H1 (cell line): ENCODE measurements around the gene CCDC200. TPM values are rescaled to one million over a fixed set of nuclear protein-coding genes. Genes with fewer than 3 reads are reported as not detected.

Experiments used
- CTCF ChIA-PET: fragments of 300-600 bp; sonication (Branson Sonifier 250); formaldehyde crosslinking; loops from one replicate; lab custom pipeline; 2021; ENCODE audit not compliant: partially characterized antibody; lab: Charles Lee
- POLR2A ChIA-PET: fragments of 300-600 bp; sonication (Branson Sonifier 250); formaldehyde crosslinking; loops from one replicate; lab custom pipeline; 2021; ENCODE audit warnings: inconsistent platforms; ENCODE audit not compliant: partially characterized antibody; lab: Charles Lee
- DNase-seq, 2 experiments: peaks; one replicate each; pipeline versions ENCODE4 v3.0.0 to v3.0.0-alpha.2; 2010 to 2022; ENCODE audit warnings: low spot score in 2 of 2, low read depth in 1 of 2, mixed read lengths in 1 of 2
- FAIRE-seq: peaks from 2 replicates; lab custom pipeline; 2011; peaks lifted over from hg19 to GRCh38; lab: Jason Lieb, UNC
- H2AFZ ChIP-seq: 2 replicates; pipeline ENCODE4 v1.8.1; 2012; ENCODE audit warnings: low read length, inconsistent platforms
- H2AK5ac ChIP-seq: 2 replicates; pipeline ENCODE4 v1.6.1; 2013; ENCODE audit warnings: low read depth, low read length
- H2BK120ac ChIP-seq: replicated peaks from 2 replicates; pipeline ENCODE3; 2013; ENCODE audit warnings: low read depth, low read length, inconsistent platforms
- H2BK12ac ChIP-seq: 2 replicates; pipeline ENCODE4 v1.6.1; 2013; ENCODE audit warnings: low read depth, low read length
- H2BK15ac ChIP-seq: 2 replicates; pipeline ENCODE4 v1.6.1; 2013; ENCODE audit warnings: low read length
- H2BK20ac ChIP-seq: 2 replicates; pipeline ENCODE4 v1.6.1; 2013; ENCODE audit warnings: low read length
- H2BK5ac ChIP-seq: 2 replicates; pipeline ENCODE4 v1.6.1; 2013; ENCODE audit warnings: low read depth, low read length
- H3K14ac ChIP-seq: 2 replicates; pipeline ENCODE4 v1.6.1; 2013; ENCODE audit warnings: inconsistent platforms; ENCODE audit not compliant: insufficient read length
- H3K18ac ChIP-seq: 2 replicates; pipeline ENCODE4 v1.6.1; 2013; ENCODE audit warnings: low read length; ENCODE audit errors: extremely low read depth
- H3K23ac ChIP-seq: 2 replicates; pipeline ENCODE4 v1.6.1; 2013; ENCODE audit warnings: inconsistent platforms; ENCODE audit not compliant: insufficient read length
- H3K23me2 ChIP-seq: 2 replicates; pipeline ENCODE4 v1.6.1; 2013; ENCODE audit warnings: low read depth, low read length
- H3K27ac ChIP-seq: 2 replicates; pipeline ENCODE4 v1.6.1; 2011; ENCODE audit warnings: low read depth, low read length, inconsistent platforms
- H3K27me3 ChIP-seq, 4 experiments: replicated peaks in 1 of 4; 1 replicate in 1 of 4; 2 replicates in 3 of 4; pipeline versions ENCODE4 v1.6.1 to v1.8.1; 2011 to 2013; ENCODE audit warnings: low read length in 3 of 4, mild to moderate bottlenecking in 3 of 4, inconsistent platforms in 2 of 4, mixed read lengths in 2 of 4, moderate library complexity in 1 of 4; ENCODE audit not compliant: control insufficient read depth in 3 of 4, insufficient read depth in 3 of 4; ENCODE audit errors: extremely low read depth in 1 of 4
- H3K36me3 ChIP-seq, 4 experiments: 2 replicates each; pipeline versions ENCODE4 v1.6.1 to v1.8.1; 2011 to 2013; ENCODE audit warnings: mild to moderate bottlenecking in 4 of 4, low read length in 3 of 4, moderate library complexity in 2 of 4, control low read depth in 1 of 4, inconsistent platforms in 1 of 4; ENCODE audit not compliant: insufficient read depth in 4 of 4, control insufficient read depth in 2 of 4
- H3K4ac ChIP-seq: replicated peaks from 2 replicates; pipeline ENCODE3; 2013; ENCODE audit warnings: low read length, low read depth, mixed read lengths, inconsistent platforms; ENCODE audit not compliant: insufficient read length
- H3K4me1 ChIP-seq, 4 experiments: replicated peaks in 1 of 4; 1 replicate in 1 of 4; 2 replicates in 3 of 4; pipeline versions ENCODE4 v1.6.1 to v1.8.1; 2011 to 2013; ENCODE audit warnings: low read length in 3 of 4, inconsistent platforms in 2 of 4, mixed read lengths in 1 of 4; ENCODE audit not compliant: insufficient read depth in 4 of 4, control insufficient read depth in 3 of 4
- H3K4me2 ChIP-seq, 2 experiments: 2 replicates each; pipeline versions ENCODE4 v1.6.1 to v1.8.1; 2011 to 2013; ENCODE audit warnings: low read depth in 2 of 2, low read length in 2 of 2, control low read depth in 1 of 2, inconsistent platforms in 1 of 2, mild to moderate bottlenecking in 1 of 2; ENCODE audit not compliant: insufficient read depth in 1 of 2
- H3K4me3 ChIP-seq, 4 experiments: fragments of 200-600, 300-600 bp in 1 of 4; sonication (generic), shearing (Covaris generic), sonication (Bioruptor Twin) in 1 of 4; 2 replicates each; pipeline versions ENCODE4 v1.5.1 to v1.8.1; 2011 to 2016; ENCODE audit warnings: low read length in 4 of 4, low read depth in 3 of 4, control low read depth in 2 of 4, inconsistent platforms in 2 of 4, mild to moderate bottlenecking in 2 of 4, mixed read lengths in 1 of 4, moderate library complexity in 1 of 4; ENCODE audit not compliant: insufficient read depth in 2 of 4; ENCODE audit errors: extremely low read depth in 1 of 4
- H3K56ac ChIP-seq: replicated peaks from 2 replicates; pipeline ENCODE3; 2013; ENCODE audit warnings: low read depth, mild to moderate bottlenecking, mixed read lengths, low read length, inconsistent platforms; ENCODE audit not compliant: insufficient read length
- H3K79me1 ChIP-seq: 2 replicates; pipeline ENCODE4 v1.6.1; 2013; ENCODE audit warnings: low read depth, low read length, control low read depth
- H3K79me2 ChIP-seq, 2 experiments: 2 replicates each; pipeline versions ENCODE4 v1.6.1 to v1.8.1; 2012 to 2013; ENCODE audit warnings: low read length in 2 of 2, mild to moderate bottlenecking in 2 of 2, inconsistent platforms in 1 of 2; ENCODE audit not compliant: insufficient read depth in 2 of 2, control insufficient read depth in 1 of 2
- H3K9ac ChIP-seq, 4 experiments: replicated peaks in 1 of 4; 1 replicate in 1 of 4; 2 replicates in 3 of 4; pipeline versions ENCODE4 v1.6.1 to v1.8.1; 2011 to 2013; ENCODE audit warnings: low read depth in 3 of 4, low read length in 3 of 4, control low read depth in 2 of 4, mild to moderate bottlenecking in 2 of 4, moderate library complexity in 2 of 4, inconsistent platforms in 1 of 4; ENCODE audit errors: extremely low read depth in 1 of 4
- H3K9me3 ChIP-seq, 2 experiments: 2 replicates each; pipeline versions ENCODE4 v1.6.1 to v1.8.1; 2012 to 2013; ENCODE audit warnings: mild to moderate bottlenecking in 2 of 2, moderate library complexity in 2 of 2, control low read depth in 1 of 2, inconsistent platforms in 1 of 2, low read depth in 1 of 2, low read length in 1 of 2, mixed read lengths in 1 of 2; ENCODE audit not compliant: insufficient read depth in 2 of 2
- H4K20me1 ChIP-seq, 2 experiments: replicated peaks in 1 of 2; 2 replicates each; pipeline versions ENCODE3 to v1.8.1; 2011 to 2013; ENCODE audit warnings: inconsistent platforms in 2 of 2, low read length in 2 of 2, mild to moderate bottlenecking in 1 of 2; ENCODE audit not compliant: insufficient read depth in 2 of 2, control insufficient read depth in 1 of 2
- H4K5ac ChIP-seq: 2 replicates; pipeline ENCODE4 v1.6.1; 2013; ENCODE audit warnings: low read length, low read depth, mixed read lengths, inconsistent platforms; ENCODE audit not compliant: insufficient read length
- H4K8ac ChIP-seq: 2 replicates; pipeline ENCODE4 v1.8.0; 2013; ENCODE audit warnings: mild to moderate bottlenecking, moderate library complexity, low read length, inconsistent platforms; ENCODE audit not compliant: insufficient read depth; ENCODE audit errors: extremely low read depth
- H4K91ac ChIP-seq: replicated peaks from 2 replicates; pipeline ENCODE3; 2013; ENCODE audit warnings: low read length, mixed read lengths, inconsistent platforms; ENCODE audit not compliant: insufficient read length
- HDAC6 ChIP-seq: IDR thresholded peaks from one replicate; pipeline ENCODE4 v1.7.1; 2012; ENCODE audit warnings: low read depth, mild to moderate bottlenecking, inconsistent platforms, low read length, moderate library complexity
- WGBS, 2 experiments: shearing (Covaris generic) in 1 of 2; methylation state at CpG; one replicate each; pipeline versions ENCODE4 v1.1.6 to v1.1.7; 2013 to 2015; ENCODE audit warnings: low lambda C conversion rate in 2 of 2, mixed read lengths in 2 of 2, inconsistent platforms in 1 of 2, low coverage in 1 of 2, missing lambda C conversion rate in 1 of 2; ENCODE audit not compliant: insufficient replicate concordance in 2 of 2, insufficient coverage in 1 of 2, insufficient read length in 1 of 2; ENCODE audit errors: extremely low coverage in 1 of 2, missing lambda C conversion rate in 1 of 2; 5-methylcytosine and 5-hydroxymethylcytosine counted together
- polyA plus RNA-seq, 7 experiments: library from polyadenylated mRNA; depleted of rRNA in 3 of 7; stranded (reverse) in 5 of 7; unstranded in 2 of 7; fragments of >200 nt in 5 of 7; fragments of 200-250 nt in 2 of 7; gene quantifications; 1 replicate in 5 of 7; 2 replicates in 1 of 7; 4 replicates in 1 of 7; pipeline versions ENCODE4 v1.2.1 to v1.2.3, GENCODE V29; 2011 to 2013; ENCODE audit warnings: missing spikeins in 2 of 7, mixed read lengths in 2 of 7
- total RNA-seq: library from RNA; stranded (reverse); fragmentation: NEBNext Ultra II Directional; extraction: Animal tissue kit (Norgen Biotek cat#: 25700); gene quantifications from 2 replicates; pipeline ENCODE4 v1.2.1, GENCODE V29; 2021

Gene CCDC200
- total and polyA plus RNA-seq, 2 of the 8 experiments (the other 6 are each of a cell fraction or from before 2014, with no cell fraction given) = 0.11 TPM; not detected in 1

DNA sequence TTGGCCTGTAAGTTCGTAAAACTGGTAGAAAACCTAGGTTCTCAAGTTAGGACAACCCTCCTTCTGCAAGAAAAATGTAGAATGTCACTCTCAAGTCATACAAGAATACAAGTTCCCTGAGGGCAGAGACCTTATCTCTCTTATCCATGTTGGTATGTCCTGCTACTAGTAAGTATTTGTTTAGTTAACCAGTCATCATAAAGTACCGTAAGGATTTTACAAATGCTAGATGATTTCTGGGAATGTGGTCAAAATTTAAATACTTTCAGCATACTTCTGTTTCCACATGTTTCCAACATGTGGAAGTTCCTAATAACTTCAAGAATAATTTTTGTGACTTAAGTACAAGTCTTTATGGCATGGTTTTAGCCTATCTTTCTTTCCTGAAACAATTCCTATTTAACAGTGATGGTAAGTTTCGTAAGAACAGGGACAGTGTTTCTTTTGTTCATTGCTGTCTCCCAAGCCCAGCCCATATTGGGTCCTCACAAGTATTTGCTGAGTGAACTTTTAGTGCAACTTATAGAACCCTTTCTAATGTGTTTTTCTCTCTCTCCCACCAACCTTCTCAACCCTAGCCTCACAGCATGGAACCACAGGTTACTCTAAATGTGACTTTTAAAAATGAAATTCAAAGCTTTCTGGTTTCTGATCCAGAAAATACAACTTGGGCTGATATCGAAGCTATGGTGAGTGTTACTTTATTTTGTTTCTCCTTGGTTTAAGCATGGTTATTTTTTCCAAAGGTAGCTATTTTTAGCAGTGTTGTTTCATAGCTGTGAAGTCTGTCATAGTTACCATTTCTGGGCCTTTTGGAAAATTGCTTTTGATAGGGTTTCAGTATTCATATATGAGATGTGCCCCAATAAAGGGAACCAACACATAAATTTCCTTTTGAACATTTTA, 53.0 kb downstream of the CCDC200 start:
- no peak overlapping the region for H3K18ac ChIP-seq
- peaks cover 4% of the 10 kb centered on the region; the same call in 1 of the 2 replicates for H3K23me2 ChIP-seq
- no peak overlapping the region for H2AK5ac ChIP-seq
- H2BK5ac ChIP-seq = no peak overlapping the region
- H2BK20ac ChIP-seq = no peak overlapping the region
- H3K4me3 ChIP-seq = no peak overlapping the region
- no peak overlapping the region for H4K91ac ChIP-seq
- no peak for DNase-seq
- H3K79me2 ChIP-seq = peaks cover 0 to 10% of the 10 kb centered on the region in 2 experiments; a peak in 1 of 4 replicates
- FAIRE-seq = no peak
- H2BK120ac ChIP-seq = no peak overlapping the region
- no peaks in the 10 kb centered on the region for H4K20me1 ChIP-seq
- H3K9ac ChIP-seq = no peak overlapping the region
- peaks cover 0 to 18% (median 4%) of the 10 kb centered on the region in 4 experiments; a peak in 4 of 8 replicates for H3K36me3 ChIP-seq
- no peak overlapping the region for H4K8ac ChIP-seq
- H3K27ac ChIP-seq = no peak overlapping the region
- peaks cover 0 to 6% (median 1%) of the 10 kb centered on the region in 4 experiments; a peak in 3 of 7 replicates for H3K4me1 ChIP-seq
- H4K5ac ChIP-seq = no peak overlapping the region
- no peaks in the 10 kb centered on the region for H3K27me3 ChIP-seq
- H3K4me2 ChIP-seq = no peak overlapping the region
- no peak overlapping the region for H3K56ac ChIP-seq
- H3K4ac ChIP-seq = no peak overlapping the region
- no peak overlapping the region for H2BK15ac ChIP-seq
- H3K23ac ChIP-seq = no peak overlapping the region
- H3K79me1 ChIP-seq = no peaks in the 10 kb centered on the region; the same call in 1 of the 2 replicates
- POLR2A ChIA-PET = interaction anchor here (0.9 kb wide), 1 partner anchor 49 kb away, joined by 3 read pairs; no protein-coding TSS in a partner anchor
- no peak overlapping the region for H3K14ac ChIP-seq
- TF ChIP-seq HDAC6 = no peak
- H2BK12ac ChIP-seq = no peak overlapping the region
- H2AFZ ChIP-seq = no peak overlapping the region
- no peaks in the 10 kb centered on the region for H3K9me3 ChIP-seq
- CTCF ChIA-PET = interaction anchor here (0.6 to 0.7 kb wide), 3 partner anchors 51 to 143 kb away, joined by 3 to 4 read pairs (median 3); no protein-coding TSS in a partner anchor
- 90% methylated on average over 4 of the region's 4 CpGs; no CpG with 5 or more reads in 1 of the 2 experiments for WGBS, 2 experiments
